HG03565 (cell line): Measurements from ENCODE around the gene MARK4.

Experiments used
- ATAC-seq: cut with Tn5 transposase; IDR thresholded peaks from one replicate; pipeline ENCODE4 v1.9.1; 2021; ENCODE audit warnings: mild to moderate bottlenecking, moderate library complexity; ENCODE audit not compliant: unreplicated experiment

Gene MARK4

GRCh38 chr19:45271098-45271734, 20.1 kb downstream of the MARK4 start:
- ATAC-seq: no peak

DNA sequence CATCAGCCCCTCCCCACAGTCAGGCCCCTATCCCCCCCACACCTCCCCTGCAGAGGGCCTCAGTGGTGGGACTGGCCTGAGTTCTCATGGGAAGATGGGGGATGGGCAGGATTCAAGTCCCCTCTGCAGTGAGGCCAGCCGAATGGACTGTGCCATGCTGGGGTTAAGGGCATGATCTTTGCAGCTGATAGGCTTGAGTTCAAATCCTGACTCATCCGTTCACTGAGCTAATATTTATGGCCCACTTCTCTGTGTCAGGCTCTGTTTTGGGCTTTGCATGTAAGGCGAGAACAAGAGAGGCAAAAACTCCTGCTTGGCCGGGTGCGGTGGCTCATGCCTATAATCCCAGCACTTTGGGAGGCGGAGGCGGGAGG, 20.7 kb downstream of the MARK4 start:
- no peak for ATAC-seq

DNA sequence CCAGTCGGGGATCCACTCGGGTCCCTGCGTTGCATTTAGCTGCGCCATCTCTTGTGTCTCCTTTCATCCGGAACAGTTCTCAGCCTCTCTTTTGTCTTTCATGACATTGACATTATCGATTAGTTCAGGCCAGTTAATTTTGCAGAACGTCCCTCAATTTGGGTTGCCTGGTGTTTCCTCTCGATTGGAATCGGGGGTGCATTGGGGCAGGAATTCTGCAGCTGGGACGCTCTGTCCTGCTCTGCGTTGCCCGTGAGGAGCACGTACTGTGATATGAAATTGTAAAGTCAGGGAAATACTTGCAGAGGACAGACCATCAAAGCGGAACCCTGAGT, 22.4 kb downstream of the MARK4 start:
- no peak for ATAC-seq

DNA sequence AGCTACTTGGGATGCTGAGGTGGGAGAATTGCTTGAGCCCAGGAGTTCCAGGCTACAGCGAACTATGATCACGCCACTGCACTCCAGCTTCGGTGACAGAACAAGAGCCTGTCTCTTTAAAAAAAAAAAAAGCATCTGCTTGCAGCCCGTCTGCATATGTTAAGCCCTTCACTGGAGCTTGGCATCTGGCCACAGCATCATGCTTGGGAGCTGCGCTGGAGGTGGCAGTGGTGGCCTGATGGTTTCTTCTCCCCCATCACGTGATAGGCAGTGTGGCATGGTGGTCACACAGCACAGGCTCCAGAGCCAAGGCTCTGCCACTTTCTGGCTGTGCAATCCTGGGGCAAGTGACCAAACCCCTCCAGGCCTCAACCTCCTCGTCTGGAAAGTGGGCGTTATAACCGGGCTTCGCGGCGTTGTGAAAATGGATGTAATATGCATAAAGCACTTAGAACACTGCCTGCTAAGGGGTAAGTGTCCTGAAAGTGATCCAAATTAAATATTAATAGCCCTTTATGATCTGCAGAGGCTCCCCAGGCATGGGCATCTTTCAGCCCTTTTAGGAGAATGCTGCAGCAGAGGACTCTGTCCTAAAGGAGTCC, 24.4 kb downstream of the MARK4 start:
- ATAC-seq: no peak

DNA sequence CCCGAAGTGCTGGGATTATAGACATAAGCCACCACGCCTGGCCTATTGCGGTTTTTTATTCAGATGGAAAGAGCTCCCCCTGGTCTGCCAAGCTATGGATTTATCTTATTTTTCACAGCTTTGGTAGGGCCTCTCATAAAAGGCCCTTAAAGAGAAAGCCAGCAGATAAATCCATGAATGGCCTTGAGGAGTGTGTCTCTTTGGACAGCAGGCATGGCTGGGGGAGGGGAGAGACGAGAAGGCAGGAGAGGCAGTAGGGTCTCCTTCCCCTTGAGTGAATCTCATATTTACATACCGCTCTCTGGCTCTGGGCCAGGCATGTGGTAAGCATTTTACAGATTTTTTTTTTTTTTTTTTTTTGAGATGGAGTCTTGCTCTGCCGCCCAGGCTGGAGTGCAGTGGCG, 25.2 kb downstream of the MARK4 start:
- no peak for ATAC-seq

DNA sequence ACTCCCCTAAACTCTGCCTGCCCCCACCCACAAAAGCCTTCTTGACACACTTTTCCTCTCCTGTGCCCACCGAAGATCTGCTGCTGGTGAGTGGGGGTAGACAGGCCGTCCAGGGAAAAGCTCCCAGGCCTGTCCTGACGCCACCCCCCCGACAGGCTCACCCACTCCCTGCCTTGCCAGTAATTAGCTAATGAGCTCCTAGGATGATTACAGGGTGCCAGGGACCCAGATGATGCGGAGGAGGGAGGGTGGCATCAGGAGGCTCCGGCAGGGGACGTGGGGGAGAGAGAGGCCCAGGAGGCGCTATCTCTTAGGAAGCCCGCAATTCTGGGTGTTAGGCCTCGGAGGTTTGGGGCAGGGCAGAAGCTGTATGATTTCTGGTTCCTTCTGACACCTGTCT, 27.0 kb downstream of the MARK4 start:
- no peak for ATAC-seq

DNA sequence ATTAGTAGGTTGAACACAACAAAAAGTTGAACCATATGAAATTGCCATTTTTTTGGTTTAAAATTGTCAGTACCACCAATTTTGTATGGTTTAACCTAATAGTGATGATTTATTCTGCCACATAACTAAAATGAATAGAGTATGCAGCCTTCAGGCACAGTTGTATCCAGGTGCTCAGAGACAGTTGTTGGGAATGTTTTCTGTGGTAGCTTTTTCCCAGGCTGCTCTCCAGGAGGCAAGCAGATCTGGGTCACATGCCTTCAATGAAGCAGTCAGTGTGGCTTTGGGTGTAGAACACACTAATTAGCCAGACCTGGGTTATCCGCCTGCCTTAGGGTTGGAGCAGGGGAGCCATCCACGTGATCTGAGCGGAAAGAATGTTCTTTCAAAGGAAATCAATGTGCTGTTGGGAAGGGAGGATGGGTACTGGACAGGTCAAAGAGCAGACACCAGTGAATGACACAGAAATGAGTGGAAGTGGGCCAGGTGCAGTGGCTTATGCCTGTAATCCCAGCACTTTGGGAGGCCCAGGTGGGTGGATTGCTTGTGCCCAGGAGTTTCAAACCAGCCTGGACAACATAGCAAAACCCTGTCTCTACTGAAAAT, 28.6 kb downstream of the MARK4 start:
- ATAC-seq: no peak

DNA sequence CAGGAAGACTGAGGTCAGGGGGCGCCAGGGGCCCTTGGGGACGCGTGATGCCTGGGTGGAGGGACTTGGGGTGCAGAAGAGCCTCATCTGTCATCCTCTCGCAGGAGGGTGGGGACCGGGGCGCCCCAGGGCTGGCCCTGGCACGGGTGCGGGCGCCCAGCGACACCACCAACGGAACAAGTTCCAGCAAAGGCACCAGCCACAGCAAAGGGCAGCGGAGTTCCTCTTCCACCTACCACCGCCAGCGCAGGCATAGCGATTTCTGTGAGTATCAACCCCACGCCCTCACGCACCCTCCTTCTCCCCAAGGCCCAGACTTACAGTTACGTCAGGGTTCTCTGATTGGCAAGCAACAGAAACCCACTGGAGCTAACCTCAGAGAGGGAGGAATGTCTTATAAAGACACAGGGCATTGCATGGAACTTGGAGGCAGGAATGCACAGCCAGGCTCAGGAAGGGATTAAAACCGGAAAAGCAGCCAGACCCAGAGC, 29.4 kb downstream of the MARK4 start:
- ATAC-seq: no peak

- no peak for ATAC-seq
Measured at GRCh38 chr19:45283443-45284033, 32.5 kb downstream of the MARK4 start.

DNA sequence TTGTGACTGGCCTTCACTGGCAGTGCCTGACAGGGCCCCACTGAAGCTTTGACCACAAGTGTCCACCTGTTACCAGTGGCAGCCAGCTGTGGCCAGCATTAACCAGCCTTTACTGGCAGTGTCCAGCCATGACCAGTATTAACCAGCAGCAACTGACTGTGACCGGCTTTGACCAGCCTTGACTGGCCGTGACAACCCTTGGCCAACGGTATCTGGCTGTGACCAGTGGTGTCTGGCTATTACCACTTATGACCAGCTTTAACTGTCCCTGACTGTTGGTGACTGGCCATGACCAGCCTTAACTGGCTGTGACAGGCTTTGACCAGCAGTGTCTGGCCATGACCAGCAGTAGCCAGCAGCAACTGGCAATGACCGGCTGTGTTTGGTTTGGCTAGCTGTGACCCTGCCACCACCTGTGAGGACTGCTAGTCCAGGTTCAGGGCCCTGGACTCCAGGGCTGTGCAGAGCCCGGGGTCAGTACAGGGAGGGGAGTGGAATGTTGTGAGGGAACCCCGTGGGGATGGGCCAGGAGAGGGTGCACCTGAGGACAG, 39.4 kb downstream of the MARK4 start:
- ATAC-seq: no peak

- no peak for ATAC-seq
Measured at GRCh38 chr19:45291834-45292233, 40.8 kb downstream of the MARK4 start.

DNA sequence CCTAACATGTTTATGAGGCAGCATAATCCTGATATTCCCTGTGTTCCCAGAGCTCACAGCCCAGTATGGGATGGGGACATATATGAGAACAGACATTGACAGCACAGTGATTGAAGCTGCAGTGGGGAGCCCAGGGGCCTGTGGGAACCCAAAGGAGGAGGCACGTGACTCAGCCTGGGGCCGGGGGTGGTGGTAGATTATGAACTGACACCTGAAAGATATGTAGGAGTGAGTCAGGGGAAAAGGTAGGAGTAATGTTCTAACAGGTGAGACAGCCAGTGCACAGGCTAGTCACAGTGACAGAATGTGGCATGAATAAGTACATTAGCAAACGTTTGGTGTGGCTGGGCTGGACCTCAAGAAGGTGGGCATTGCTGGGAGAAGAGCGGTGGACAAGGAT, 42.6 kb downstream of the MARK4 start:
- no peak for ATAC-seq

GRCh38 chr19:45294291-45295029, 43.4 kb downstream of the MARK4 start:
- no peak for ATAC-seq

DNA sequence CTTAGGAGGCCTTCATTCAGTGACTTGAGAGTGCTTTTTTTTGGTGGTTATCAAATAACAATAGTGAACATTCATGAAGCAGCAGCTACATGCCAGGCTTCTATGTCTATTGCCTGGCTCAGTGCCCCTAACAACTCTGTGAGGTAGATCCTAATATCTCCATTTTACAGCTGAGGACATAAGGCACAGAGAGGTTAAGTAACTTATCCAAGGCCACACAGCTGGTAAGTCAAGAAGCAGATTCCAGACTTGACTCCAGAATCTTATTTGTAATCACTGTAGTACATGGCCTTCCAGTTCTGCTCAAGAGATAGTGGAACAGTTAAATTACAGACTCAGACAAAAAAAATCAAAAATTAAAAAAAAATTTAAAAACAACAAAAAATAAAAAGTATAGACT, 44.8 kb downstream of the MARK4 start:
- ATAC-seq: no peak

DNA sequence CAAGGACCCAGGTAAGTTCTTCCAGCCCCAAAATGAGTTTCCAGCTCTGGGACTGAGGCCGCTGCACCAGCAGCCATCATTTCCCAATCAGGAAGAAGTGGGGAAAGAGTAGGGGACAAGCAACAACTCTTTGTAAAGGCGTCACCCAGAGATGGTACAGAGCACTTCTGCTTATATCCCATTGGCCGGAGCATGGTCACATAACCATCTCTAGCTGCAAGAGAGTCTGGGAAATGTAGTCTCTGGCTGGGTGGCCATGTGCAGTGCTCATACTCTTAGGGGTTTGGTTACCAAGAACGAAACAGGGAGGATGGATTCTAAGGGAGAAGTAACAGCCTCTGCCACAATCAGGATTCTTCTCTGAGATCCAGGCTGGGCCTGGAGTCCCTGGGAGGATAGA, 45.3 kb downstream of the MARK4 start:
- no peak for ATAC-seq

GRCh38 chr19:45297674-45298073, 46.6 kb downstream of the MARK4 start:
- no peak for ATAC-seq

- no peak for ATAC-seq
Measured at GRCh38 chr19:45298264-45298663, 47.2 kb downstream of the MARK4 start.

DNA sequence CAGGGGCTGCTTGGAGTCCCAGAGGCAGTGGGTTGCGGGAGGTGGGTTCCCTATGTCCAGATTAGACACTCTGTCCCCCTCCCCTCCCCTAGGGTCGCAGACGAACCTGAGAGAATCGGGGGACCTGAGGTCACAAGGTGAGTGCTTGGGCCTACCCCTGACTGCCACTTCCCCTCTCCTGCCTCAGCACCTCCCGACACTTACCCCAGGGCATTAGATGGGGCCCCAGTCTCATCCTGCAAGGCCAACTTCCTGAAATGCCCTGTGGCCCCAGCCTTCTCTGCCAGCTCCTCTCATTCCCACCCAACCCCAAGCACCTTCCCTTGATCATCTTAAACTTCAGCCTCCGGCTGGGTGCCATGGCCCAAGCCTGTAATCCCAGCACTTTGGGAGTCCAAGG, 48.6 kb downstream of the MARK4 start:
- no peak for ATAC-seq

DNA sequence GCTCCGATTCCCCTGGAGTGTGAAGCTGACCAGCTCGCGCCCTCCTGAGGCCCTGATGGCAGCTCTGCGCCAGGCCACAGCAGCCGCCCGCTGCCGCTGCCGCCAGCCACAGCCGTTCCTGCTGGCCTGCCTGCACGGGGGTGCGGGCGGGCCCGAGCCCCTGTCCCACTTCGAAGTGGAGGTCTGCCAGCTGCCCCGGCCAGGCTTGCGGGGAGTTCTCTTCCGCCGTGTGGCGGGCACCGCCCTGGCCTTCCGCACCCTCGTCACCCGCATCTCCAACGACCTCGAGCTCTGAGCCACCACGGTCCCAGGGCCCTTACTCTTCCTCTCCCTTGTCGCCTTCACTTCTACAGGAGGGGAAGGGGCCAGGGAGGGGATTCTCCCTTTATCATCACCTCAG, 51.3 kb downstream of the MARK4 start:
- ATAC-seq: no peak

- ATAC-seq: no peak
Measured at GRCh38 chr19:45303269-45304060, 52.4 kb downstream of the MARK4 start.
